ENCODE results near the gene TLK1.

TLK1 gene

DNA sequence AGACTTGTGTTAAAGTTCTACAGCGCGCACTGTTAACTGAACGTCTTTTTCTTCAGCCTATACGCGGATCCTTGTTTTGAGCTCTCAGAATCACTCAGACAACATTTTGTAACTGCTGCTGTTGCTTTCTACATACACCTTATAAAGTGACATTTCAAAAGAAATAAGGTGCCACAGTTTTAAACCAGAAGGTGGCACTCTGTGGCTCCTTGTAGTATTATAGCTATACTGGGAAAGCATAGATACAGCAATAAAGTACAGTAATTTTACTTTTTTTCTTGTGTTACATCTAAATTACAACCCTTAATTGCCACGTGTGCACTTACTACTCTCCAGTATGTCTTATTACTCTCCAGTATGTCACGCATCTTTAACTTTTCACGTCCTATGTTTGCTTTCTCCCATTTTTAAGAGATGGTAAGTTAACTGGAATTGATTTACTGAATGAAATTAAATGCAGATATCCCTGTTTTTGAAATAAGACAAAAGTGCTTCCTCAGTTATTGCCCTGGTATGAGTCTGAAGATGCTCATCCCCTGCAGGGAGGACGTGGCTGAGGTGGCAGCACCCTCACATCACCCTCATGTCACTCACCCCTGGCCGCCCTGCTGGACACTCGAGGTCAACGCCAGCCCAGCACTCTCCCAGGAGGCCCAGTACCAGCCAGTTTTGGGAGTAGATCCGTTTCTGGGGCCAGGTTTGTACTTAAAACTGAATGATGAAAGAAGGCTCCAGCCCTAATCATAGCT, 193.9 kb downstream of the TLK1 start:
- Histone ChIP-seq H3K4me3 (ENCODE audit: low read depth, low read length) (no peak overlapping the region), H3K27me3 (no peaks in the 10 kb centered on the region), H3K36me3 (peaks cover 4% of the 10 kb centered on the region), H3K9me3 (no peaks in the 10 kb centered on the region), H3K4me1 (no peaks in the 10 kb centered on the region)
- peak; percentile 14 for DNase-seq
- TF ChIP-seq, protein P1, sequence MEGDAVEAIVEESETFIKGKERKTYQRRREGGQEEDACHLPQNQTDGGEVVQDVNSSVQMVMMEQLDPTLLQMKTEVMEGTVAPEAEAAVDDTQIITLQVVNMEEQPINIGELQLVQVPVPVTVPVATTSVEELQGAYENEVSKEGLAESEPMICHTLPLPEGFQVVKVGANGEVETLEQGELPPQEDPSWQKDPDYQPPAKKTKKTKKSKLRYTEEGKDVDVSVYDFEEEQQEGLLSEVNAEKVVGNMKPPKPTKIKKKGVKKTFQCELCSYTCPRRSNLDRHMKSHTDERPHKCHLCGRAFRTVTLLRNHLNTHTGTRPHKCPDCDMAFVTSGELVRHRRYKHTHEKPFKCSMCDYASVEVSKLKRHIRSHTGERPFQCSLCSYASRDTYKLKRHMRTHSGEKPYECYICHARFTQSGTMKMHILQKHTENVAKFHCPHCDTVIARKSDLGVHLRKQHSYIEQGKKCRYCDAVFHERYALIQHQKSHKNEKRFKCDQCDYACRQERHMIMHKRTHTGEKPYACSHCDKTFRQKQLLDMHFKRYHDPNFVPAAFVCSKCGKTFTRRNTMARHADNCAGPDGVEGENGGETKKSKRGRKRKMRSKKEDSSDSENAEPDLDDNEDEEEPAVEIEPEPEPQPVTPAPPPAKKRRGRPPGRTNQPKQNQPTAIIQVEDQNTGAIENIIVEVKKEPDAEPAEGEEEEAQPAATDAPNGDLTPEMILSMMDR (IDR thresholded peaks at IDR 0.05; ENCODE audit: low read depth, low read length), result peak; percentile 28

GRCh38 chr2:170965446-170966225, 195.1 kb downstream of the TLK1 start:
- no peaks in the 10 kb centered on the region for H3K9me3 ChIP-seq
- TF ChIP-seq, protein P1 (IDR thresholded peaks at IDR 0.05; ENCODE audit: low read depth, low read length), result no peak
- H3K36me3 ChIP-seq, result peaks cover 4% of the 10 kb centered on the region
- H3K4me1 ChIP-seq, result no peaks in the 10 kb centered on the region
- no peak overlapping the region for H3K4me3 ChIP-seq (ENCODE audit: low read depth, low read length)
- no peak for DNase-seq
- no peaks in the 10 kb centered on the region for H3K27me3 ChIP-seq

DNA sequence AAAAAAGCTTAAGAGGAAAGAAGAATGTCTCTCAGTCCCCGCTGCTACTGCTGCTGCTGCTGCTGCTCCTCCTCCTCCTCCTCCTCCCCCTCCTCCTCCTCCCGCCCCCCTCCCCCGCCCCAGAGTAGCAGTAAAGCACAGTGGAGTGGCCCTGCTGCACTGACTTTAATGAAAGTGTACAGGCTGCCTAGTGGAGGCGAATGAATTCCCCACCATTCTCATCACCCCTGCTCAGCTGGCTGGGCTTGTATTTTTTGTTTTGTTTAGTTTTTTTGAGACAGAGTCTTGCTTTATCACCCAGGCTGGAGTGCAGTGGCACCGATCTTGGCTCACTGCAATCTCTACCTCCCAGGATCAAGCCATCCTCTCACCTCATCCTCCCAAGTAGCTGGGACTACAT, 197.3 kb downstream of the TLK1 start:
- DNase-seq, result no peak
- TF ChIP-seq, protein P1 (IDR thresholded peaks at IDR 0.05; ENCODE audit: low read depth, low read length), result no peak

GRCh38 chr2:170953941-170954340, 206.8 kb downstream of the TLK1 start:
- DNase-seq, result no peak
- Histone ChIP-seq H3K36me3 (peaks cover 8% of the 10 kb centered on the region), H3K4me1 (no peaks in the 10 kb centered on the region)

More for the DNA sequence above, 197.3 kb downstream of the TLK1 start:
- Histone ChIP-seq H3K36me3 (peaks cover 4% of the 10 kb centered on the region), H3K27me3 (no peaks in the 10 kb centered on the region), H3K4me3 (ENCODE audit: low read depth, low read length) (no peak overlapping the region), H3K9me3 (no peaks in the 10 kb centered on the region), H3K4me1 (no peaks in the 10 kb centered on the region)

GRCh38 chr2:170950221-170950761, 210.4 kb downstream of the TLK1 start:
- no peak for DNase-seq
- Histone ChIP-seq H3K36me3 (peaks cover 8% of the 10 kb centered on the region), H3K27me3 (no peaks in the 10 kb centered on the region), H3K4me3 (ENCODE audit: low read depth, low read length) (no peak overlapping the region), H3K4me1 (no peaks in the 10 kb centered on the region), H3K9me3 (no peaks in the 10 kb centered on the region)
- TF ChIP-seq, protein P1 (IDR thresholded peaks at IDR 0.05; ENCODE audit: low read depth, low read length), result no peak

More at GRCh38 chr2:170953941-170954340, 206.8 kb downstream of the TLK1 start:
- TF ChIP-seq, protein P1 (IDR thresholded peaks at IDR 0.05; ENCODE audit: low read depth, low read length), result no peak
- no peak overlapping the region for H3K4me3 ChIP-seq (ENCODE audit: low read depth, low read length)
- H3K27me3 ChIP-seq, result no peaks in the 10 kb centered on the region
- no peaks in the 10 kb centered on the region for H3K9me3 ChIP-seq

Measured in BE2C (cell line).